Panc1 (cell line): Measurements from ENCODE around the gene TUBGCP3. TPM values are rescaled to one million over a fixed set of nuclear protein-coding genes. Genes with fewer than 3 reads are reported as not detected.

ENCODE experiments used
- ATAC-seq: fragments of 200-7000 bp; cut with Tn5 transposase; 2 replicates; pipeline ENCODE4 v1.9.1; 2020; ENCODE audit warnings: mild to moderate bottlenecking, moderate library complexity
- BruUV-seq: library from RNA; stranded (reverse); fragments of 400-500 nt; replicated peaks from 2 replicates; lab custom pipeline; 2021; lab: Mats Ljungman, UMichigan
- CTCF ChIA-PET: fragments of 300-600 bp; sonication (Branson Sonifier 250); formaldehyde crosslinking; loops from one replicate; lab custom pipeline; 2022; ENCODE audit warnings: antibody characterized with exemption; lab: Charles Lee
- POLR2A ChIA-PET: fragments of 300-600 bp; sonication (Branson Sonifier 250); formaldehyde crosslinking; loops from one replicate; lab custom pipeline; 2022; ENCODE audit warnings: antibody characterized with exemption; lab: Charles Lee
- DNase-seq: peaks from one replicate; pipeline ENCODE4 v3.0.0-alpha.2; 2010; ENCODE audit warnings: low read depth, low spot score
- H3K27ac ChIP-seq: 2 replicates; pipeline ENCODE4 v1.5.1; 2011; ENCODE audit warnings: mild to moderate bottlenecking, low read length, inconsistent platforms
- H3K27me3 ChIP-seq: fragments of 200-500 bp; sonication (Bioruptor generic); 2 replicates; pipeline ENCODE4 v1.6.0; 2014; ENCODE audit warnings: low read length, inconsistent platforms; ENCODE audit not compliant: control insufficient read depth, insufficient read depth
- H3K36me3 ChIP-seq: fragments of 200-500 bp; sonication (Bioruptor generic); 2 replicates; pipeline ENCODE4 v1.5.1; 2014; ENCODE audit warnings: inconsistent platforms, mild to moderate bottlenecking, low read length, moderate library complexity; ENCODE audit not compliant: control insufficient read depth, insufficient read depth
- H3K4me1 ChIP-seq: 2 replicates; pipeline ENCODE4 v1.5.1; 2011; ENCODE audit warnings: inconsistent platforms, mild to moderate bottlenecking, low read length, moderate library complexity; ENCODE audit not compliant: control insufficient read depth, insufficient read depth
- H3K4me3 ChIP-seq, 2 experiments: 2 replicates each; pipeline ENCODE4 v1.5.1; 2011 to 2012; ENCODE audit warnings: low read depth in 2 of 2, low read length in 2 of 2, mild to moderate bottlenecking in 2 of 2, inconsistent platforms in 1 of 2, moderate library complexity in 1 of 2
- H3K9me3 ChIP-seq: fragments of 200-500 bp; sonication (Bioruptor generic); 2 replicates; pipeline ENCODE4 v1.5.1; 2014; ENCODE audit warnings: low read depth, mild to moderate bottlenecking, inconsistent platforms, low read length, moderate library complexity; ENCODE audit not compliant: control insufficient read depth, insufficient read depth
- POLR2AphosphoS5 ChIP-seq: IDR thresholded peaks from 2 replicates; pipeline ENCODE4 v1.6.1; 2012; ENCODE audit warnings: mild to moderate bottlenecking, low read depth, low read length, moderate library complexity
- REST ChIP-seq, 2 experiments: IDR thresholded peaks; 2 replicates each; pipeline ENCODE4 v1.6.1; 2011 to 2012; ENCODE audit warnings: low read depth in 2 of 2, control low read depth in 1 of 2, low read length in 1 of 2, mild to moderate bottlenecking in 1 of 2, moderate library complexity in 1 of 2; ENCODE audit not compliant: insufficient read depth in 1 of 2
- SIN3A ChIP-seq: IDR thresholded peaks from 2 replicates; pipeline ENCODE4 v1.6.1; 2012; ENCODE audit warnings: low read depth, mild to moderate bottlenecking, low read length, moderate library complexity, borderline replicate concordance; ENCODE audit not compliant: insufficient read depth
- TCF7L2 ChIP-seq: IDR thresholded peaks from 2 replicates; pipeline ENCODE4 v1.6.1; 2011; ENCODE audit warnings: mild to moderate bottlenecking, low read depth, low read length, inconsistent platforms
- in situ Hi-C: cut with HindIII; loops from 2 replicates; pipeline ENCODE4 v1.10.0; 2016; ENCODE audit warnings: low sequenced_read_pairs, low pct_unique_long_range_greater_than_20kb
- intact Hi-C: fragments of 100-400 bp; cut with micrococcal nuclease; formaldehyde crosslinking; loops from one replicate; pipeline ENCODE4 v1.10.0; 2022; ENCODE audit not compliant: unreplicated experiment
- total RNA-seq: library from RNA; stranded (reverse); gene quantifications from one replicate; pipeline ENCODE4 v1.2.1, GENCODE V29; 2021; ENCODE audit not compliant: unreplicated experiment
- TF ChIP-seq, protein P1 (sequence below): fragments of 450-650 bp; IDR thresholded peaks from 2 replicates; pipeline ENCODE4 v1.5.1; 2017; ENCODE audit warnings: mild to moderate bottlenecking

The TUBGCP3 gene
- total RNA-seq, 1 experiment from 2014 or later = 28.4 TPM

DNA sequence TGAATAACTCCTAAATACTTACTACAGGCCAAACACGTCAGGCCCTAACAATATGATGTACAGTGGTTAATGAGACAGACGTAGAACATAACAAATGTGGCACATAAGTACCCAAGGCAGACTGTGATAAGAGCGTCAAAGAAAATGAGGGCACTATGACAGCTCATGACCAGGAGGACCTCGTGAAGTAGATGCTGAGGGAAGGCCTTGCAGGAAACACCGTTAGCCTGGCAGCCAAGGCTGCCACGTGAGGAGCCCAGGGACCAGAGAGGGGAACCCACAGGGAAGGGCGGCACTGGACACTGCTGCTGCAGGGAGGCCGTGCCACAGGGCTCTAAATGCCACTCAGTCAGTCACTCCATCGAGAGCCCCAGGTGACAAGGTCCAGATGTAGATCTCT is 5.7 kb downstream of the TUBGCP3 start:
- Histone ChIP-seq H3K36me3 (no peaks in the 10 kb centered on the region; the same call in none of the 2 replicates), H3K27ac (no peak overlapping the region), H3K4me3 (no peak overlapping the region), H3K9me3 (no peaks in the 10 kb centered on the region), H3K4me1 (peaks cover 9% of the 10 kb centered on the region; the same call in 1 of the 2 replicates), H3K27me3 (no peaks in the 10 kb centered on the region)
- ATAC-seq (no peak), DNase-seq (no peak)
- ChIA-PET POLR2A (no interaction called here), CTCF (no interaction called here)
- no TSS peak for BruUV-seq
- in situ Hi-C loops (no loop called here), intact Hi-C loops (no loop called here)
- TF ChIP-seq POLR2AphosphoS5 (no peak), SIN3A (no peak), TCF7L2 (no peak), REST (IDR thresholded peaks at IDR 0.05; ENCODE audit: insufficient read depth in 1 of 2, low read depth in 2 of 2, low read length in 1 of 2) (no peak)
- TF ChIP-seq, protein P1, sequence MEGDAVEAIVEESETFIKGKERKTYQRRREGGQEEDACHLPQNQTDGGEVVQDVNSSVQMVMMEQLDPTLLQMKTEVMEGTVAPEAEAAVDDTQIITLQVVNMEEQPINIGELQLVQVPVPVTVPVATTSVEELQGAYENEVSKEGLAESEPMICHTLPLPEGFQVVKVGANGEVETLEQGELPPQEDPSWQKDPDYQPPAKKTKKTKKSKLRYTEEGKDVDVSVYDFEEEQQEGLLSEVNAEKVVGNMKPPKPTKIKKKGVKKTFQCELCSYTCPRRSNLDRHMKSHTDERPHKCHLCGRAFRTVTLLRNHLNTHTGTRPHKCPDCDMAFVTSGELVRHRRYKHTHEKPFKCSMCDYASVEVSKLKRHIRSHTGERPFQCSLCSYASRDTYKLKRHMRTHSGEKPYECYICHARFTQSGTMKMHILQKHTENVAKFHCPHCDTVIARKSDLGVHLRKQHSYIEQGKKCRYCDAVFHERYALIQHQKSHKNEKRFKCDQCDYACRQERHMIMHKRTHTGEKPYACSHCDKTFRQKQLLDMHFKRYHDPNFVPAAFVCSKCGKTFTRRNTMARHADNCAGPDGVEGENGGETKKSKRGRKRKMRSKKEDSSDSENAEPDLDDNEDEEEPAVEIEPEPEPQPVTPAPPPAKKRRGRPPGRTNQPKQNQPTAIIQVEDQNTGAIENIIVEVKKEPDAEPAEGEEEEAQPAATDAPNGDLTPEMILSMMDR = no peak

GRCh38 chr13:112580912-112581311 is 7.0 kb downstream of the TUBGCP3 start:
- H3K4me3 ChIP-seq = no peak overlapping the region
- H3K27me3 ChIP-seq = no peaks in the 10 kb centered on the region
- H3K27ac ChIP-seq = no peak overlapping the region
- no TSS peak for BruUV-seq
- ChIA-PET POLR2A (no interaction called here), CTCF (no interaction called here)
- in situ Hi-C loops (no loop called here), intact Hi-C loops (no loop called here)
- H3K9me3 ChIP-seq = no peaks in the 10 kb centered on the region
- no peaks in the 10 kb centered on the region; the same call in 1 of the 2 replicates for H3K36me3 ChIP-seq
- TF ChIP-seq POLR2AphosphoS5 (no peak), REST (IDR thresholded peaks at IDR 0.05; ENCODE audit: insufficient read depth in 1 of 2, low read depth in 2 of 2, low read length in 1 of 2) (no peak), TCF7L2 (no peak), SIN3A (no peak)
- TF ChIP-seq, protein P1 = no peak
- H3K4me1 ChIP-seq = peaks cover 2% of the 10 kb centered on the region
- DNase-seq (no peak), ATAC-seq (no peak)
